ENCODE data around the gene ANKRD10. TPM values are rescaled to one million over a fixed set of nuclear protein-coding genes. Genes with fewer than 3 reads are reported as not detected.

ANKRD10 gene
- total RNA-seq, 1 experiment from 2014 or later: 132 TPM

DNA sequence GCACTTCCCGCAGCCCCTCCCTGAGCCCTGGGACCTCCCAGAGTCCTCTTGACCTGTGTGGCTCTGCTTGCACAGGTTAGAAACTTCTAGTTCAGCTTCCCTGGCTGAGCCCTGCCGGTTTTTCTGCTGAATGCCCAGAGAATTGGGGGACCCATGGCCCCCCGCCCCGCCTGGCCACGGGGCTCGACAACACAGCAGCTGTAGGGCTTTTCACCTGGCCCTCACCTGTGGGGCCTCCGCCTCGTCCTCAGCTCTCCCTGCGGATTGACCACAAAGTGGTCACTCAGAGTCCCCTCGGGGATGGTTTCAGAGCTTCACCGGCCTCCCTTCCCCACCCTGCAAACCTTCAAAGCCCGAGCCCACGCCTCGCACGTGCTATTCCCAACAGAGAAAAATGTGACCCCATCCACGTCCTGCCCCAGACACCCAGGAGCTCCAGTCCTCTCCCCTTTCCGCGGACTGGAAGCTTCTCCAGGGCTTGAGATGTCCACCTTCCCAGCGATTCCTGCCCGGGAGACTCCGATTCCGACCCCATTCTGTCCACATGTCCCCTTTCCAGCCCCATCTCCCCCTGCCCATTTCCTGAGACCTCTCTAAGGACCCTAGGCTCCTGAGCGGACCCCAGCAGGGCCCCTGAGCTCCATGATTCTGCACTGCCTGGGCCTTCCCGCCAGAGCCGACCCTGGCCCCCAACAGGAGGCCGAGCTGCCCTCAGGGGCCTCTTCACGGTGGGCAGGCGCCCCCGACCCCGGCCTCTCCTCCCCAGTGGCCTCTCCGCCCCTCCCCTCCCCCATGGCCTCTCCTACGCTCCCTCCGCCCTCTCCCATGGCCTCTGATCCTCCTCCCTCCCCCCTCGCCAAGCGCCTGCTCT lies 41.9 kb downstream of the ANKRD10 start:
- Histone ChIP-seq H3K4me3 (ENCODE audit: low read depth, low read length) (no peak overlapping the region), H3K4me1 (peaks cover 22% of the 10 kb centered on the region; the same call in 1 of the 2 replicates), H3K36me3 (ENCODE audit: control insufficient read depth, insufficient read depth, low read length) (no peaks in the 10 kb centered on the region), H3K27me3 (replicated peaks; ENCODE audit: control insufficient read depth, insufficient read depth, low read length) (no peaks in the 10 kb centered on the region), H3K9me3 (no peaks in the 10 kb centered on the region)
- intact Hi-C loops (cut with micrococcal nuclease; ENCODE audit: unreplicated experiment): no loop called here
- no TSS peak for BruUV-seq (replicated peaks)
- H3K4me1 Mint-ChIP-seq (ENCODE audit: low read depth, unreplicated experiment): peaks cover 5% of the 10 kb centered on the region
- H3K36me3 Mint-ChIP-seq (ENCODE audit: insufficient read depth, unreplicated experiment): peaks cover 6% of the 10 kb centered on the region
- no peak overlapping the region for H3K27ac Mint-ChIP-seq (ENCODE audit: unreplicated experiment)
- no peaks in the 10 kb centered on the region for H3K9me3 Mint-ChIP-seq (ENCODE audit: unreplicated experiment)
- TF ChIP-seq, protein P1, sequence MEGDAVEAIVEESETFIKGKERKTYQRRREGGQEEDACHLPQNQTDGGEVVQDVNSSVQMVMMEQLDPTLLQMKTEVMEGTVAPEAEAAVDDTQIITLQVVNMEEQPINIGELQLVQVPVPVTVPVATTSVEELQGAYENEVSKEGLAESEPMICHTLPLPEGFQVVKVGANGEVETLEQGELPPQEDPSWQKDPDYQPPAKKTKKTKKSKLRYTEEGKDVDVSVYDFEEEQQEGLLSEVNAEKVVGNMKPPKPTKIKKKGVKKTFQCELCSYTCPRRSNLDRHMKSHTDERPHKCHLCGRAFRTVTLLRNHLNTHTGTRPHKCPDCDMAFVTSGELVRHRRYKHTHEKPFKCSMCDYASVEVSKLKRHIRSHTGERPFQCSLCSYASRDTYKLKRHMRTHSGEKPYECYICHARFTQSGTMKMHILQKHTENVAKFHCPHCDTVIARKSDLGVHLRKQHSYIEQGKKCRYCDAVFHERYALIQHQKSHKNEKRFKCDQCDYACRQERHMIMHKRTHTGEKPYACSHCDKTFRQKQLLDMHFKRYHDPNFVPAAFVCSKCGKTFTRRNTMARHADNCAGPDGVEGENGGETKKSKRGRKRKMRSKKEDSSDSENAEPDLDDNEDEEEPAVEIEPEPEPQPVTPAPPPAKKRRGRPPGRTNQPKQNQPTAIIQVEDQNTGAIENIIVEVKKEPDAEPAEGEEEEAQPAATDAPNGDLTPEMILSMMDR (IDR thresholded peaks at IDR 0.05; ENCODE audit: insufficient read depth in 1 of 2, low read depth in 1 of 2, low read length in 1 of 2, severe bottlenecking in 1 of 2, unreplicated experiment in 1 of 2): no peak
- POLR2A ChIA-PET: no interaction called here
- DNase-seq: no peak
- H3K4me3 Mint-ChIP-seq (ENCODE audit: unreplicated experiment): no peak overlapping the region
- no peaks in the 10 kb centered on the region for H3K27me3 Mint-ChIP-seq (ENCODE audit: insufficient read depth, unreplicated experiment)
- CTCF ChIA-PET: no interaction called here

DNA sequence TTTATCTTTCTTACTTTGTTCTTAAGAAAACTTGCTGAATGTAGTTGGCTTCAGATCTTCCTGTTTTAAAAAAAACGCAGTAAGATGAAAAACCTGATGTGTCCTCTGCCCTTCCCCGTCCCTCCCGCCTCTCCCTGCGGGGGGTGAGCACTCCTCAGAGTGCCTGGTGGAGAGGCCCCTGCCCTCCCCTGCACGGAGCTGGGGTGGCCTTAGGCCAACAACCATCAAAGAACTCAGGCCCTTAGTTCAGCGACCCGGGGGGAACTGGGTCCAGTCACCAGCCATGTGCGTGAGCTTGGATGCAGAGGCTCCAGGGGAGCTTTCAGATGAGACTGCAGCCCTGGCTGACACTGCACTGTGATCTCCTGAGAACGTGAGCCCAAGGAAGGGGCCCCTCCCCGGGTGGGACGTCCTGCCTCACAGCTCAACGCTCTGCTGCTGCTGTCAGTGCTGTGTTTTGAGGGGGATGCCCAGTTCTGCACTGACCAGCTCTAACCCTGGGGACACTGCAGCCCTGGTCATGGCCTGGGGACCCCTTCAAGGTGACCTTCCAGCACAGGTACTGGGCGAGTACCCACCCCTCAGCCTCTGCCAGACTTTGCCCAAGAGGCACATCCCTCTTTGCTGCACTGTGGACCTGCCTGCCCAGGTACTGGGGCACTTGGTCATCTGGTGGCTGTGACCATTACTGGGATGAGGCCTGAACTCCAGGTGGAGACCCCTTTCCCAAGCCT lies 42.7 kb downstream of the ANKRD10 start:
- intact Hi-C loops (cut with micrococcal nuclease; ENCODE audit: unreplicated experiment): no loop called here
- CTCF ChIA-PET: no interaction called here

More for the DNA sequence above, 42.7 kb downstream of the ANKRD10 start:
- no peak overlapping the region for H3K27ac Mint-ChIP-seq (ENCODE audit: unreplicated experiment)
- peaks cover 6% of the 10 kb centered on the region for H3K36me3 Mint-ChIP-seq (ENCODE audit: insufficient read depth, unreplicated experiment)
- no peak overlapping the region for H3K4me3 Mint-ChIP-seq (ENCODE audit: unreplicated experiment)
- no peaks in the 10 kb centered on the region for H3K27me3 ChIP-seq (replicated peaks; ENCODE audit: control insufficient read depth, insufficient read depth, low read length)
- H3K9me3 Mint-ChIP-seq (ENCODE audit: unreplicated experiment): no peaks in the 10 kb centered on the region
- TF ChIP-seq, protein P1 (IDR thresholded peaks at IDR 0.05; ENCODE audit: insufficient read depth in 1 of 2, low read depth in 1 of 2, low read length in 1 of 2, severe bottlenecking in 1 of 2, unreplicated experiment in 1 of 2): no peak
- H3K4me1 ChIP-seq: peaks cover 22% of the 10 kb centered on the region; the same call in 1 of the 2 replicates
- POLR2A ChIA-PET: no interaction called here
- no peak overlapping the region for H3K4me3 ChIP-seq (ENCODE audit: low read depth, low read length)
- no TSS peak for BruUV-seq (replicated peaks)
- H3K36me3 ChIP-seq (ENCODE audit: control insufficient read depth, insufficient read depth, low read length): no peaks in the 10 kb centered on the region
- H3K4me1 Mint-ChIP-seq (ENCODE audit: low read depth, unreplicated experiment): peaks cover 5% of the 10 kb centered on the region
- H3K27me3 Mint-ChIP-seq (ENCODE audit: insufficient read depth, unreplicated experiment): peaks cover 3% of the 10 kb centered on the region
- H3K9me3 ChIP-seq: no peaks in the 10 kb centered on the region
- no peak for DNase-seq
